ENCODE data around the gene CNTN5.

CNTN5 gene

GRCh38 chr11:99424313-99425084 lies 403.8 kb downstream of the CNTN5 start:
- H3K4me3 ChIP-seq (ENCODE audit: low read length) = no peak overlapping the region
- TF ChIP-seq, protein P1, sequence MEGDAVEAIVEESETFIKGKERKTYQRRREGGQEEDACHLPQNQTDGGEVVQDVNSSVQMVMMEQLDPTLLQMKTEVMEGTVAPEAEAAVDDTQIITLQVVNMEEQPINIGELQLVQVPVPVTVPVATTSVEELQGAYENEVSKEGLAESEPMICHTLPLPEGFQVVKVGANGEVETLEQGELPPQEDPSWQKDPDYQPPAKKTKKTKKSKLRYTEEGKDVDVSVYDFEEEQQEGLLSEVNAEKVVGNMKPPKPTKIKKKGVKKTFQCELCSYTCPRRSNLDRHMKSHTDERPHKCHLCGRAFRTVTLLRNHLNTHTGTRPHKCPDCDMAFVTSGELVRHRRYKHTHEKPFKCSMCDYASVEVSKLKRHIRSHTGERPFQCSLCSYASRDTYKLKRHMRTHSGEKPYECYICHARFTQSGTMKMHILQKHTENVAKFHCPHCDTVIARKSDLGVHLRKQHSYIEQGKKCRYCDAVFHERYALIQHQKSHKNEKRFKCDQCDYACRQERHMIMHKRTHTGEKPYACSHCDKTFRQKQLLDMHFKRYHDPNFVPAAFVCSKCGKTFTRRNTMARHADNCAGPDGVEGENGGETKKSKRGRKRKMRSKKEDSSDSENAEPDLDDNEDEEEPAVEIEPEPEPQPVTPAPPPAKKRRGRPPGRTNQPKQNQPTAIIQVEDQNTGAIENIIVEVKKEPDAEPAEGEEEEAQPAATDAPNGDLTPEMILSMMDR (conservative IDR thresholded peaks at IDR 0.05; ENCODE audit: low read length) = no peak
- DNase-seq (ENCODE audit: low read depth) = no peak

DNA sequence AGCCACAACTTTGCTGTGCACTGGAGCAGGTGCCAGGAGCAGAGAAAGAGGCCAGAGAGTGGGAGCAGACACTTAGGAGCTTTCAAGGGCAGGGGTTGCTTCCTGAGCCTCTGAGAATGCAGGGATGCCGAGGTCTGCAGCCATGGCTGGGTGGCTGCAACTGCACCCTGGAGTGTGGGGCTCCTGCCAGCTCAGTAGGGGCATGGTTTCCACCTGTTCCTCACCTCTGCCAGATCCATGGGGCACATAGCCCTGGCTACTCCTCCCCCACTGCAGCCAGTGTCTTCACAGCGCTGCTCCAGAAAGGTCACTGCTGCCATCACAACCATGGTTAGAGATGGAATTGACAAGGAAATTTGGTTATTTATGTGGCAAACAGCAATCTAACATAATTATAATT lies 404.8 kb downstream of the CNTN5 start:
- no peak for DNase-seq (ENCODE audit: low read depth)
- TF ChIP-seq, protein P1 (conservative IDR thresholded peaks at IDR 0.05; ENCODE audit: low read length) = no peak
- no peak overlapping the region for H3K4me3 ChIP-seq (ENCODE audit: low read length)

DNA sequence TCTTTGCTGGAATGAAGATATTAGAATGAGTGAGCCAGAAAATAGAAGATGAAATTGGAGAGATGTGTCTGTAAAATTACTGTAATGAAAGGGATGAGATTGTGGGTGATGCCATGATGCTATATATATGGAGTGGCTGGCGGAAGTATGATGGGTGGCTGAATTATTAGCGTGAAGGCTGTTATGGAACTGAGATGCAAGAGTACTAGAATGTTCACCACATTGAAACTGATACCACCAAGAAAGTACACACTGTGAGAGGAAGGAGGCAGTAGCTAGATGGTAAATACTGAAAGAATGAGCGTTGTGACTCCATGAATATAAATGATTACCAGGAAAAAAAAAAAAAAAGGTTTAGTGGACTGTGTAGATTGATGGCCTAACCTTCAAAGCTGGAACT lies 411.9 kb downstream of the CNTN5 start:
- TF ChIP-seq, protein P1 (conservative IDR thresholded peaks at IDR 0.05; ENCODE audit: low read length) = no peak
- no peak for DNase-seq (ENCODE audit: low read depth)
- H3K4me3 ChIP-seq (ENCODE audit: low read length) = no peak overlapping the region

DNA sequence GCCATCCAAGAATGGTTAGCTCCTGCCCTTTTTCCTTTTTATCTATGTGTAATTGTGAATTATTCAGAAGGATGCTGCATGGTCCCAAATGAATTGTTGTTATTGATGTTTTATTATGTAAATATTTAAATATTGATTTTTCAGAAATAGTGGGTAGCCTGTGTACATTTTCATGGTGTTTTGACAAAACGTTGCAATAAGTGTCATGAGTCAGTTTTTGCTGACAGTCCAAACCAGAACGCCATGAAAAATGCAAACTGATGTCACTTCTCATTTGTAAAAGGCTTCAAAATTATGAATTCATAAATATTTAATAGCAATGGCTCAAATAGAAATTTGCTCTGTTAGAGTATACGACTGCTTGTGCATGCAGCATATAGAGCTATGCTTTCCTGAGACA lies 422.5 kb downstream of the CNTN5 start:
- no peak overlapping the region for H3K4me3 ChIP-seq (ENCODE audit: low read length)
- TF ChIP-seq, protein P1 (conservative IDR thresholded peaks at IDR 0.05; ENCODE audit: low read length) = no peak
- DNase-seq (ENCODE audit: low read depth) = no peak

DNA sequence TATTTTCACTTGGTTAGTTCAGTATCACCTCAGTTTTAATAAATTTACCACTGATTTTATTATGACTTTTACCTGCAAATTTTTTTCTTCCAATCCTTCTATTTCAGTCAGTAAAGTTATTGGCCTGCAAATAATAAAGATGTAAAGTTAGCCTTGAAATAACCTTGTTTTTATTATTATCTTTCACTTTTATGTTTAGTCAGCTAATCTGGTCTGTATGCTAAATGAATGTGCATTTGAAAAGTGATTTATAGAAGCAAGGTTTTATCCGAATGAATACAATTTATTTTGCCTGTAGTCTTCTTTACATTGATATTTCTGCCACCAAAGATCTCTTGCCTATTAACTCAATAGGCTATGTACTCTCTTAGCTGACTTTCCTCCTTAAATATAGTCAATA lies 425.7 kb downstream of the CNTN5 start:
- TF ChIP-seq, protein P1 (conservative IDR thresholded peaks at IDR 0.05; ENCODE audit: low read length) = no peak
- no peak overlapping the region for H3K4me3 ChIP-seq (ENCODE audit: low read length)
- DNase-seq (ENCODE audit: low read depth) = no peak

DNA sequence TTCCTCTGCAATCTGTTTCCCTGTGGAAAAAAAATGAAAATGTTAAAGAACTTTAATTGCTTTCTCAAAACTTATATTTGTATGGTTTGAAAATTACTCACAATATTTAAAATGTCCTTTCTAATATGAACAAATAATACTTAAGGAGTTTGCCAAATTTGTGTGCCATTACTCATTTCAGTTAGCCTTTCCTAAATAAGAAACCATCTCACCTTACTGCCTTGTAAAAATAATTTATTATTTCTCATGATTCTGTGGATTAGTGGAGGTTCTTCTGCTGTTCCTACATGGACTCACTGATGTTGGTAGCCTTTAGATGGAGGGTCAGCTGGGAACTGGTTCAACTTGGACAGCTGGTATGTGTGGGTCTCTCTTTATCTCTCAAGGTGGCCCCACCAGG lies 428.6 kb downstream of the CNTN5 start:
- no peak for DNase-seq (ENCODE audit: low read depth)
- TF ChIP-seq, protein P1 (conservative IDR thresholded peaks at IDR 0.05; ENCODE audit: low read length) = no peak
- H3K4me3 ChIP-seq (ENCODE audit: low read length) = no peak overlapping the region

GRCh38 chr11:99452075-99452474 lies 431.3 kb downstream of the CNTN5 start:
- TF ChIP-seq, protein P1 (conservative IDR thresholded peaks at IDR 0.05; ENCODE audit: low read length) = no peak
- H3K4me3 ChIP-seq (ENCODE audit: low read length) = no peak overlapping the region
- DNase-seq (ENCODE audit: low read depth) = no peak

Data from AG10803 (cell line).